DMS53 treated with DMSO at 0.1 percent for 48 hours (cell line): ENCODE measurements around the gene SLC7A4.
"Not testable (repeated sequence)": the region's sequence is repeated elsewhere in the genome, so short reads cannot be mapped to it uniquely, and the experiment has no call there.

Source experiments
- DNase-seq: peaks from one replicate; lab custom pipeline; 2025; ENCODE audit not compliant: unreplicated experiment; lab: John Stamatoyannopoulos, UW

SLC7A4 gene

DNA sequence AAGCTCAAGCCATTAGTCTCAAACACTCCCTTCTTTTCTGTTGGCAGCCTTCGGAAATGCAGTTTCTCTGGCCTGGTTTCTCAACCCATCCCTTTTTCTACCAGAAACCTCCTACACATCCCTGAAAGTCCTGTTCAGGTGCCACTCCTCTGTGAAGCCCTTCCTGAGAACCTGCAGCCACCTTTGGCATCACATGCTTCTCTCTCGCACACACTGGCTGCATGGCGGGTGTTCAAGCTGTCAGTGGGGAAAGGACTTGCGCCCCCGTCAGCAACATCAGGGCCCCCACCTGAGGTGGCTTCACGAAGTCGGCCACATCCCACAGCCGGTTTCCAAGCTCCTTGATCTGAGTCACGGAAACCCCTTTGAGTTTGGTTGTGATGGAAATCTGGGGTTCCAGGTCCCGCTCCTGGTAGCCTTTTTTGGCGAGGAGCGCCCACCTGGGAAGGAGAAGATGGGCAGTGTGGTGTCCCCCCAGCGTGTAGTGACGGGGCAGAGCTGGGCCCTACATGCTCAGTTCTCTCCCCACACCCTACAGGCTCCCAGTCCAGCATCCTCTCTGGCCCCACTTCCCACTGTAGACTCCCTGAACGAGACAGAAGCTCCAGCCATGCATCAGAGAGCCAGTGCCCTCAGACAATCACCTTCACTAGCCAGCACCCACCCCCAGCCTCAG lies 11.6 kb upstream of the SLC7A4 start:
- no peak for DNase-seq

DNA sequence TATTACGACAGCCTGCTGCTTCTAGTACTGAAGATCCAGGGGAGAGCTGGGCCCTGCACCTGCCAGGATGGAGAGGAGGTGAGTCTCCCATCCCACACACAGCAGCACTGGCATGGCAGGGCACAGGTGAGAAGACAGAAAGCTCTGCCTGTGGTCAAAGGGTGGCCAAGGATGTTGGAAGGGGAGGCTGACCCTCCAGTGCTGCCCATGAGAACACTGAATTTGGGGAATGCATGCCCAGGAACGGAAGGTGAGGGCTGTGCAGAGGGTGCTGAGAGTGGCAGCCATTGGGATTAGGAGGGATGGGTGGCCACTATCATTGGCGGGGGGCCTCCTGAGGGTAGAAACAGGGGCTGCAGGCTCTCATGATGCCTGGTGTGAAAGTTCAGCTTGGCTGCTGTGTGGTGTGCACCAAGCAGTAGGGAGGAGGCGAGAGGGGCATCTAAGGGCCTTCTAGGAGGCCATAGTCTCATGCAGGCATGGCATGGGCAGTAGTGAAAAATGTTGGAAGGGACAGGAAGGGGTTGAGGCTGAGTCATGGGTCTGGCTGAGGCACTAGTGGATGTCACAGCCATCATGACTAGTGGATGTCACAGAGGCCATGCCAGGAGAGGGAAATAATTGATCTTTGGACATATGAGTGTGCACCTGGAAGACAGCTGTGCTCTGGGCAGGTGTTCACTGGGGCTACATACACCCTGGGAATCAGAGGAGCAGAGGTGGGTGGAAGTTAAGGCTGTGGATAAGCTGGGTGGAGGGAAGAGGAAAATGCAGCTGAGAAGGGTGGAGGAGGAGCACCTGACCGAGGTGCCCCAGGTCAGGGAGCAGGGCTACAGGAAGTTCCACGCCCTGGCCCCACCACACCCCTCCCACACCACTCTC lies 10.9 kb upstream of the SLC7A4 start:
- DNase-seq: peak; percentile 33

DNA sequence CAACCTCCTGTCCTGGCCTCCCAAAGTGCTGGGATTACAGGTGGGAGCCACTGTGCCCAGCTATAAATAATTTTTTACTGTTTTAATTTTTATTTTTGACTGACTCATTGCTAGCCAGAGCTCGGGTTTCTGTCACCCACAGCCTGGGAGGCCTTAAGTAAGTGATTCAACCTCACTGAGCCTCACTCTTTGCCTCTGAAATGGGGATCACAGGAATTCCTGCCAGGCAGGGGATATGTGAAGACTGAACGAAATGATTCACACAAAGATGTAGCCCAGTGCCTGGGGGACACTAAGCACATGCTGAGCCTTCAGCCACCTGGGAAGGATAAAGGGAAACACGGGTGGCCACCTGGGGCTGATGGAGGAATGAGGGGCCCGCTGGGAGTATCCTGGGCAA lies 9.6 kb upstream of the SLC7A4 start:
- DNase-seq: no peak

DNA sequence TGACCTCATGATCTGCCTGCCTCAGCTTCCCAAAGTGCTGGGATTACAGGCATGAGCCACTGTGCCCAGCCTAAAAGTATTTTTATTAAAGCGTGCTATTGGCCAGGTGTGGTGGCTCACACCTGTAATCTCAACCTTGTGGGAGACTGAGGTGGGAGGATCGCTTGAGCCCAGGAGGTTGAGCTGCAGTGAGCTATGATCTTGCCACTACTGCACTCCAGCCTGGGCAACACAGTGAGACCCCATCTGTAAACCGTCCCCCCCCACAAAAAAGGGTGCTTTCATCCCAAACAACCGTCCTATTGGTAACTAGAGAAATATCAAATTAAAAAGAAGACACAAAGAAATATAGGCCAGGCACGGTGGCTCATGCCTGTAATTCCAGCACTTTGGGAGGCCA lies 6.8 kb upstream of the SLC7A4 start:
- not testable (repeated sequence) for DNase-seq

DNA sequence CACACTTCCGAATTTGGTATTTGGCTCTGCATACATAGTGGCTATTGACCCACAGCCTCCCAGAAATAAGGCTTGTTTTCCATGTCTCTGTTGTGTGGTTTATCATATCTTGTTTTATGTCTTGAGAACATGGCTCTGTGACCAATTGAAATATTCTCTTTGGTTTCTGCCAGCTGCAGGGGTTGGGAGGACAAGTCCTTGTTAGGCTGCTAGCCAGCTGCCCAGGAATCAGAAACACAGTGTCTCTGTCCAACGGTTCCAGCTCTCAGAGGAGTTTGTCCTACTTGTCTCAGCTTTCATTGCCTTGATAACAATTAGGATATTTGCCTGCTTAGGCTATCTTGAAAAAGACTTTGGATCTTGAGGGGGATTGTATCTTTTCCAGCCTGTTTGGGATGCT lies 6.0 kb upstream of the SLC7A4 start:
- DNase-seq: no peak

DNA sequence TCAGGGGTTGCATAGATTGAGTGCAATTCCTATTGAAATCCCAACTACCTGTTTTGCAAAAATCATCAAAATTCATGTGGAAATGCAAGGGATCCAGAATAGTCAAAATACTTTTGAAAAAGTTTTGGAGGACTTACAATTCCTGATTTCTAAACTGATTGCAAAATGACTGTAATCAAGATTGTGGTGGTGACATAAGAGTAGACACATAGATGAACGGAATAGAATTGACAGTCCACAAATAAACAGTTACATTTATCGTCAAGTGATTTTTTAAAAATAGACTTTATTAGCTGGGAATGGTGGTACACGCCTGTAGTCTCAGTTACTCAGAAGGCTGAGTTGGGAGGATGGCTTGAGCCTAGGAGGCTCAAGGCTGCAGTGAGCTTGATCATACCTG lies 2.6 kb upstream of the SLC7A4 start:
- no peak for DNase-seq

DNA sequence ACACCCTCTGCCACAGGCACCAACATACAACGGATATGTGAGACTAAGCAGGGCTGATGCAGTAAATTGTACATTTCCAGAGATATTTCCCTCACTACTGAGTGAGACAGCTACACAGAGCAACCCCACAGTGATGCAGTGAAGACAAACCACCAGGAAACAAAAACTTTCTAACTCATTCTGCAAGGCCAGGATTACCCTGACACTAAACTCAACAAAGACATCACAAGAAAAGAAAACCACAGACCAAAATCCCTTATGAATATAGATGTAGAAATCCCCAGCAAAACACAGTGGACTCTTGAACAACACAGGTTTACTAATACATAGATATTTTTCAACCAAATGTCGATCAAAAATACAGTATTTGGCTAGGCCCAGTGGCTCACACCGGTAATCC lies 1.5 kb upstream of the SLC7A4 start:
- DNase-seq: no peak

DNA sequence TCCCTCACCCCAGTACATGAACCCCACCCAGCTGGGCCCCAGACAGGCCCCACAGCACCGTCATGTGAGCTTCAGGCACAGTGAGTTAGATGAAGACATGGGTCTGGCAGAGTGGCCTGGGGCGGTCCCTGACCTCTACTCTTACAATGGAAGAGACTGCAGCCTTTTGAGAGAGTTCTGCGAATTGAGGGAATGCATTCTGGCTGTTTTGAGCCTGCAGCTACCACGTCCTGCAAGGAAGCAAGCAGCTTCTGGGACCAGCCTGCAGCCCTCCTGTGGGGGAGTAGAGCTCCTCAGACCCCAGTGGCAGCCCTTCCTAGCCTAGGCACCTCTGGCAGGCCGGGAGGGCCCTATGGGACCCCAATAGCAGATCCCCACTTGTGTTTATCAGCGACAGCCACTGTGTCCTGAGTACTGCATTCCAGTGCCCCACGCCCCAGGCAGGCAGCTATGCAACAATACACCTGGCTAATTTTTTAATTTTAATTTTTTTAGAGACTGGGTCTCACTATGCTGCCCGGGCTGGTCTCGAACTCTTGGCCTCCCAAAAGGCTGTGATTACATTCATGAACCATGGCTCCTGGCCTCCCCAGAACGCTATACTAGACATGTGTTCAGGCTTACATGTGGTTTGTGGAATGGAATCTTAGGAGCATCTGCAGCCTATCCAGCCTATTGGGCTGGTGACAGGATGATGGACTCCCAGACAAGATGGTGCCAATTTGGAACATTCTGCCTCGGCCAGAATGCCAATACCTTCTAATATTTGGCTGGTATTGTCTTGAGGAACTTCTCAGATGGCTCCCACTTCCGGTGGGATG lies 717 bp upstream of the SLC7A4 start:
- DNase-seq: no peak

DNA sequence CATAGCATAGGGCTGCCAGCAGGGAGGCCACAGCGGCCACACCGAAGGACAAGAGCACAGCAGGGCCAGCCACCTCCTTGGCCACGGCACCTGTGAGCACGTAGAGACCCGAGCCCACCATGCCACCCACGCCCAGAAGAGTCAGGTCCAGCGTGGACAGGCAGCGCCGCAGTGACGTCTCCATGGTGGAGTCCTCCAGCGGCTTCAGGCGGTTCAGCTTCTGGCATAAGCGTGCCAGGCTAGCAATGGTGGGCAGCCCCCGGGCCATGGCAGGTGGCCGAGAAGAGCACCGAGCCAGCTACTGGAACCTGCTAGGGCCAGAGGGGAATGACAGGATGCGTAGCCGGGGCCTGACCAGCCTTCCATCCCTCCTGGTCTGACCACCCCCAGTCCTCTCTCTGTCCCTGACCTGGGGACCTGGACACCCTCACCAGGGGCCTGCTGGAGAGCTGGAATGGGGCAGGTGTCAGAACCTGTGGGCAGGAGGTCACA lies 770 bp downstream of the SLC7A4 start:
- no peak for DNase-seq

DNA sequence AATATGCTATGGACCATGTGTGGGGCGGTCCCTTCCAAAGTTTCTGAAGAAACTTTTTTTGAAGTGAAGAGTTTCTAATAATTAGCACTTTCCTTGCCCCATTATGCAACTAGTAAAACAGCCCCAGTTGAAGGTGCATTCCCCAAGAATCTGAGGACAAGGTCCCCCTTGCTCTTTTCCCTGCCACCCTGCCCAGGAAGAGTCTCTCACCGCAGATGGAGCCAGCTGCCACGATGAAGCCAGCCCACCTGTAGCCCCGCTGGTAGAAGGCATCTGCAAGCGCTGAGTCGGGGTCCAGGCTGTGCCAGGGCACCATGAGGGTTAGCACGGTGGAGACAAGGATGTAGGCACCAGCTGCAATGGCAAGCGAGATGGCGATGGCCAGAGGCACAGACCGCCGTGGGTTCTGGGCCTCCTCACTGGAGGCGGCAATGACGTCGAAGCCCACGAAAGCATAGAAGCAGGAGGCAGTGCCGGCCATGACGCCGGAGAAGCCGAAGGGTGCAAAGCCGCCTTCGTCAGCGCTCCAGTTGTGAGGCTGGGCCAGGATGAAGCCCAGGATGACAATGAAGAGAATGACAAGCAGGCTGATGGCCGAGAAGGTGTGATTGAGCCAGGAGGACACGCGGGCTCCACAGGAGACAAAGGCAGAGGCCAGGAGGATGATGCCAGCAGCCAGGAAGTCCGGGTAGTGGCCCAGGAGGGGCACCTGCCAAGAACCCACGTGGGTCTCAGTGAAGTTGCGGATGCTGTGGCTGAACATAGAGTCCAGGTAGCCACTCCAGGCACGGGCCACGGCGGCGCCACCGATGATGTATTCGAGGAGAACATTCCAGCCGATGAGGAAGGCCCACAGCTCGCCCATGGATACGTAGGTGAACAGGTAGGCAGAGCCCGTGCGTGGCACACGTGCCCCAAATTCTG lies 1.5 kb downstream of the SLC7A4 start:
- no peak for DNase-seq

DNA sequence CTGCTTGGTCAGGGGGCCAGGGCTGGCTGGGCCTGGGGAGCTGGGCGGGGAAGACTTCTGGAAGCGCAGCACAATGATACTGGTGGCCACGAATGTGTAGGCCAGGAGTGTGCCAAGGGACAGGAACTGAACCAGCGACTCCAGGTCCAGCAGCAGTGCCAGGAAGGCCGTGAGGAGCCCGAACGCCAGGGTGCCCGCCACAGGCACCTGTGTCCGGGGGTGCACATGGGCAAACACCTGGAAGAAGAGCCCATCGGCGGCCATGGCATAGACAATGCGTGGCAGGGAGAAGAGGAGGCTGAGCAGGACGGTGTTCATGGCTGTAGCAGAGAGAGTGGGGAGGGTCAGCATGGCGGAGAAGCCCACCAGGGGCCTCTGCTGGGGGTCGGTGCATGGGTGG lies 2.3 kb downstream of the SLC7A4 start:
- DNase-seq: no peak

DNA sequence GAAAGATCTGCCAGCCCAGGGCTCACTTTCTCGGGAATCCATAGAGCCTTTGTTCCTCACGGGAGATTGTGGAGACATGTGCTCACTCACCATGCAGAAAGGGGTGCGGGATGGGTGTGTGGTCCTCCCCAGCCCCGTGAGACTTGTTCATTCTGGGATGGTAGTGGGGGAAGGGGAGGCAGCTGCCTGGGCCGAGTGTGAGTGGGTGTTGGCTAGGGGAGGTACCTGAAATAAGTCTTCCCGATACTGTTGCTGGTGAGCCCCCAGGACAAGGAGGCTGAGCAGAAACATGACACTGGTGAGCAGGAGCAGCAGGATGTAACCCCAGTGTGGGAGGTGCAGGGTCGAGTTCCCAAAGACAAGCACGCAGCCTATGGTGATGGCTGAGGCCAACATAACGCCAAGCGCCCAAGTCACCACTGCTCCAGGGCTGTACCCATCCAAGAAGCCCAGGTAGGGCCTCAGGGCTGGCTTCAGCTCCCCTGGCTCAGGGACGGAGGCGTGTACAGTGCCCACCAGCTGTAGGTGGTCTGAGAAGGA lies 2.8 kb downstream of the SLC7A4 start:
- DNase-seq: no peak

DNA sequence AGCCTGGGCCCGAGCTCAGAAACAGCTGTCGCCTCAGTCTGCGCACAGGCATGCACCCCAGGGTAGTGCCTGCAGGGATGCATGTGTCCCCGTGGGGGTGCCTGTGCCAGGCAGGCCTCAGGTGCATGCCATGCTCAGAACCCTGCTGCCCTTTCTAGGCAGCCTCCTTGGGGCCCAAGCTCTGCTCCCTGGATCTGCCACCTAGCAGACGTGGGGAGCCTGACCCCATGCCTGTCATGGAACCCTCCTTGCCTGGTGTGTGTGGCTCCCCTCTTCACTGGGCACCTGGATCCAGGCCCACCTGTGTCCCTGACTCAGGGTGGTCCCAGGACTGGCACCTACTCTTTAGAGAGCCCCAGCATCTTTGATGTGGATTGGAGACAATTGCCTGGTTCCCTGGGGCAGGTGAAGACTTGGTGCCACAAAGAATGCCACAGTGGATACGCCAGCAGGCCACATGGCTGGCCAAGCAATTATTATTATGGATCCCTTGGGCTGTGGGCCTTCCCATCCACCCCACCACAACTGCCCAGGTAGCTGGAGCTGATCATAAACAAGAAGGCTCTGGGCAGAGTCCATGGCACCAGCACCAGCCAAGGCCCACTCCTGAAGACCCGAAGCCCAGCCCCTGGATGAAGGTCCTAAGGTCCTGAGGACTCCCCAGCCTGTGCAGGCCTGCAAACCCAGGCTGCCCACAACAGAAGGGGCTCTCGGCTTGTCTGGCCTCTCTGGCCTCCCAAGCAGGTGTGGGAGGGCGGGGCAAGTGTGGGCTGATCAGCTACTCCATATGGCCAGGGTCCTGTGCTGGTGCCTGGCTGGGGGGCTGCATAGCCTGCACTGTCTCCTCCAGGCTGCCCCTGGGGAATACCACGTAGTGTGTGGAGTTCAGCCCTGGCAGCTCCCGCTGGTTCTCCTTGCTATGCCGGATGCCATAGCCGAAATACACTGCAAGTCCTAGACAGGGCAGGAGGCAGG lies 3.8 kb downstream of the SLC7A4 start:
- no peak for DNase-seq

DNA sequence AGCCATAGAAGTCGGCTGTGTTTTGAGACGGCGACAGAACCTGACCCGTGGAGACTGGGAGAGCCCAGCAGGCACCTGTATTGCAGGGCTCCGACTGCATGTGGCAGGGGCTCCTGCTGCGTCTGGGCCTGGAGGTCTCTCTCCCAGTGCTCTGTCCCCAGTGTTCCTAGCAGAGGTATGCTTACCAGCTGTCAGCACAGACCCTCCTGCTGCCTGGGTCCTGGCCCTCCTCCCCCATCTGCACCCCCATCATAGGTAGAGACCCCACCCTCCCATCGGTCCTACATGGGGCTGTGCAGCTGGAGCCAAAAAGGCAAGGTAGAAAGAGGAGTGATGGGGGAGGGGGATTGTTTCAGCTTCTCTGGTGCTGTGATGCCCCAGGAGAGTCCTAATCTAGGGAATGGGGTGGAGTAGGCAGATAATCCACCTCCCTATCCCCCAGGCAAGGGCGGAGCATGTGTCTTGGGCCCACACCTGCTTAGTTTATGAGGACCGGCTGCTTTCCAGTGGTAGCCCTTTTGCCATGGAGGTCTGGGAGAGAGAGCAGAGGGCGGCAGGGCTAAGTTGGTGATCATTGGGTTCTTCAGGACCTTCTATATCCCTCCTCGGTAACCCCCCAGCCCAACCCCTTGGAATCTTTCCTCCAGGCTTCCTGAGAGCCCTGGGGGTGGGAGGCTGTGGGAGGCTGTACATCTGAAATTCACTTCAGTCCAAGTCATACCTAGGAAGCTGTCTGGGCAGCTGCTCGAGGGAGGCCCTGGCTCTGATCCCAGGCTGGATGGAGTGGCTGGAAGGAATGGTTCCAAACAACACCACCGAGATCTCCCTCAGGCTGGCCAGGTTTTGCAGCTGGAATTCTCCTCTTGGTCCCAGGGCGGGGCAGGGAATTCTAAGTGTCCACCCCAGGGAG lies 5.3 kb downstream of the SLC7A4 start:
- no peak for DNase-seq

DNA sequence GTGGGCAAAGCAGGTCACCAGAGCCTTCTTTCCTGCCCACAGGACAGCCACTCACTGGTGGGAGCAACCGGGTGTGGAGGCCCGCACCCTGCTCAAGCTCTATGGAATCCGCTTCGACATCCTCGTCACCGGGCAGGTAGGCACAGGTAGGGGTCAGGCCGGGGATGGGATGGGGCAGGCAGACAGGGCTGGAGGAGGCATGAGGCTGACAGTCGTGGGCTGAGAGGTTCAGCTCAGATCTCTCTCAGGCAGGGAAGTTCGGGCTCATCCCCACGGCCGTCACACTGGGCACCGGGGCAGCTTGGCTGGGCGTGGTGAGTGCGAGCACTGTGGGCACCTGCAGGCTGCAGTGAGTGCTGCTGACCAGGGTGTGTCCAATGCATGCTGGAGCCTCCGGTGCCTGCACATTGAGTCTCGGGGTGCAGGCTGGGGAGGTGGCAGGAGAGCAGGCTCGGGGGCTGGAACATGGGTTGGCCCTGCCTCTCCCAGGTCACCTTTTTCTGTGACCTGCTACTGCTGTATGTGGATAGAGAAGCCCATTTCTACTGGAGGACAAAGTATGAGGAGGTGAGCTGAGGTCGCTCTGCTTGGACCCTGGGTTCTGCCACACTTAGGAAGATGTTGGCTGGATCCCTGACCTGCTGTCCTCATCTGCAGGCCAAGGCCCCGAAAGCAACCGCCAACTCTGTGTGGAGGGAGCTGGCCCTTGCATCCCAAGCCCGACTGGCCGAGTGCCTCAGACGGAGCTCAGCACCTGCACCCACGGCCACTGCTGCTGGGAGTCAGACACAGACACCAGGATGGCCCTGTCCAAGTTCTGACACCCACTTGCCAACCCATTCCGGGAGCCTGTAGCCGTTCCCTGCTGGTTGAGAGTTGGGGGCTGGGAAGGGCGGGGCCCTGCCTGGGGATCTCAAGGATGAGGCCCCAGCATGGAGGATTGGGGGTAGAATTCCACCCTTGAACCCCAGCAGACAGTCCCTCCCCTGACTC lies 6.3 kb downstream of the SLC7A4 start:
- DNase-seq: no peak

DNA sequence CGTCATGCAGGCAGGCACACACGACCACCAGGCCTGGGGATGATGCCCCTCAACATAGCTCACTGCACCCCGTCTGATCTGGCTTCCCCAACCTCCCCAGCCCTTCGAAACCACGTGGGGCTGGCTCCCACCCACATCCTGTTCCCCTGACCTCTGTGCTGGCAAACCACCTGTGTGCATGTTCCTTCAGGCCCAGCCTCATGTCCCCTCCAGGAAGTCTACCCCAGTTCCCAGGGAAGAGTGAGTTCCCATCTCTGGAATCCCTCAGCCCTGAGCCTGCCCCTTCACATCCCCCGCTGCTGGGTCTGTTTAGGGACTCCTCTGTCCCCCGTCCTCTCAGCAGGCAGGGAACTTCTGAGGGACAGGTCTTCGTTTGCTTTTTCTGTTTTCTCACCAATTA lies 7.1 kb downstream of the SLC7A4 start:
- DNase-seq: no peak
